H1 (cell line): ENCODE results near the gene ZSCAN1. TPM values are rescaled to one million over a fixed set of nuclear protein-coding genes. Genes with fewer than 3 reads are reported as not detected.

Source experiments
- CTCF ChIA-PET: fragments of 300-600 bp; sonication (Branson Sonifier 250); formaldehyde crosslinking; loops from one replicate; lab custom pipeline; 2021; ENCODE audit not compliant: partially characterized antibody; lab: Charles Lee
- POLR2A ChIA-PET: fragments of 300-600 bp; sonication (Branson Sonifier 250); formaldehyde crosslinking; loops from one replicate; lab custom pipeline; 2021; ENCODE audit warnings: inconsistent platforms; ENCODE audit not compliant: partially characterized antibody; lab: Charles Lee
- DNase-seq, 2 experiments: peaks; one replicate each; pipeline versions ENCODE4 v3.0.0 to v3.0.0-alpha.2; 2010 to 2022; ENCODE audit warnings: low spot score in 2 of 2, low read depth in 1 of 2, mixed read lengths in 1 of 2
- FAIRE-seq: peaks from 2 replicates; lab custom pipeline; 2011; peaks lifted over from hg19 to GRCh38; lab: Jason Lieb, UNC
- H2AFZ ChIP-seq: 2 replicates; pipeline ENCODE4 v1.8.1; 2012; ENCODE audit warnings: low read length, inconsistent platforms
- H2AK5ac ChIP-seq: 2 replicates; pipeline ENCODE4 v1.6.1; 2013; ENCODE audit warnings: low read depth, low read length
- H2BK120ac ChIP-seq: replicated peaks from 2 replicates; pipeline ENCODE3; 2013; ENCODE audit warnings: low read depth, low read length, inconsistent platforms
- H2BK12ac ChIP-seq: 2 replicates; pipeline ENCODE4 v1.6.1; 2013; ENCODE audit warnings: low read depth, low read length
- H2BK15ac ChIP-seq: 2 replicates; pipeline ENCODE4 v1.6.1; 2013; ENCODE audit warnings: low read length
- H2BK20ac ChIP-seq: 2 replicates; pipeline ENCODE4 v1.6.1; 2013; ENCODE audit warnings: low read length
- H2BK5ac ChIP-seq: 2 replicates; pipeline ENCODE4 v1.6.1; 2013; ENCODE audit warnings: low read depth, low read length
- H3K14ac ChIP-seq: 2 replicates; pipeline ENCODE4 v1.6.1; 2013; ENCODE audit warnings: inconsistent platforms; ENCODE audit not compliant: insufficient read length
- H3K18ac ChIP-seq: 2 replicates; pipeline ENCODE4 v1.6.1; 2013; ENCODE audit warnings: low read length; ENCODE audit errors: extremely low read depth
- H3K23ac ChIP-seq: 2 replicates; pipeline ENCODE4 v1.6.1; 2013; ENCODE audit warnings: inconsistent platforms; ENCODE audit not compliant: insufficient read length
- H3K23me2 ChIP-seq: 2 replicates; pipeline ENCODE4 v1.6.1; 2013; ENCODE audit warnings: low read depth, low read length
- H3K27ac ChIP-seq: 2 replicates; pipeline ENCODE4 v1.6.1; 2011; ENCODE audit warnings: low read depth, low read length, inconsistent platforms
- H3K27me3 ChIP-seq, 4 experiments: replicated peaks in 1 of 4; 1 replicate in 1 of 4; 2 replicates in 3 of 4; pipeline versions ENCODE4 v1.6.1 to v1.8.1; 2011 to 2013; ENCODE audit warnings: low read length in 3 of 4, mild to moderate bottlenecking in 3 of 4, inconsistent platforms in 2 of 4, mixed read lengths in 2 of 4, moderate library complexity in 1 of 4; ENCODE audit not compliant: control insufficient read depth in 3 of 4, insufficient read depth in 3 of 4; ENCODE audit errors: extremely low read depth in 1 of 4
- H3K36me3 ChIP-seq, 4 experiments: 2 replicates each; pipeline versions ENCODE4 v1.6.1 to v1.8.1; 2011 to 2013; ENCODE audit warnings: mild to moderate bottlenecking in 4 of 4, low read length in 3 of 4, moderate library complexity in 2 of 4, control low read depth in 1 of 4, inconsistent platforms in 1 of 4; ENCODE audit not compliant: insufficient read depth in 4 of 4, control insufficient read depth in 2 of 4
- H3K4ac ChIP-seq: replicated peaks from 2 replicates; pipeline ENCODE3; 2013; ENCODE audit warnings: low read length, low read depth, mixed read lengths, inconsistent platforms; ENCODE audit not compliant: insufficient read length
- H3K4me1 ChIP-seq, 4 experiments: replicated peaks in 1 of 4; 1 replicate in 1 of 4; 2 replicates in 3 of 4; pipeline versions ENCODE4 v1.6.1 to v1.8.1; 2011 to 2013; ENCODE audit warnings: low read length in 3 of 4, inconsistent platforms in 2 of 4, mixed read lengths in 1 of 4; ENCODE audit not compliant: insufficient read depth in 4 of 4, control insufficient read depth in 3 of 4
- H3K4me2 ChIP-seq, 2 experiments: 2 replicates each; pipeline versions ENCODE4 v1.6.1 to v1.8.1; 2011 to 2013; ENCODE audit warnings: low read depth in 2 of 2, low read length in 2 of 2, control low read depth in 1 of 2, inconsistent platforms in 1 of 2, mild to moderate bottlenecking in 1 of 2; ENCODE audit not compliant: insufficient read depth in 1 of 2
- H3K4me3 ChIP-seq, 4 experiments: fragments of 200-600, 300-600 bp in 1 of 4; sonication (generic), shearing (Covaris generic), sonication (Bioruptor Twin) in 1 of 4; 2 replicates each; pipeline versions ENCODE4 v1.5.1 to v1.8.1; 2011 to 2016; ENCODE audit warnings: low read length in 4 of 4, low read depth in 3 of 4, control low read depth in 2 of 4, inconsistent platforms in 2 of 4, mild to moderate bottlenecking in 2 of 4, mixed read lengths in 1 of 4, moderate library complexity in 1 of 4; ENCODE audit not compliant: insufficient read depth in 2 of 4; ENCODE audit errors: extremely low read depth in 1 of 4
- H3K56ac ChIP-seq: replicated peaks from 2 replicates; pipeline ENCODE3; 2013; ENCODE audit warnings: low read depth, mild to moderate bottlenecking, mixed read lengths, low read length, inconsistent platforms; ENCODE audit not compliant: insufficient read length
- H3K79me1 ChIP-seq: 2 replicates; pipeline ENCODE4 v1.6.1; 2013; ENCODE audit warnings: low read depth, low read length, control low read depth
- H3K79me2 ChIP-seq, 2 experiments: 2 replicates each; pipeline versions ENCODE4 v1.6.1 to v1.8.1; 2012 to 2013; ENCODE audit warnings: low read length in 2 of 2, mild to moderate bottlenecking in 2 of 2, inconsistent platforms in 1 of 2; ENCODE audit not compliant: insufficient read depth in 2 of 2, control insufficient read depth in 1 of 2
- H3K9ac ChIP-seq, 4 experiments: replicated peaks in 1 of 4; 1 replicate in 1 of 4; 2 replicates in 3 of 4; pipeline versions ENCODE4 v1.6.1 to v1.8.1; 2011 to 2013; ENCODE audit warnings: low read depth in 3 of 4, low read length in 3 of 4, control low read depth in 2 of 4, mild to moderate bottlenecking in 2 of 4, moderate library complexity in 2 of 4, inconsistent platforms in 1 of 4; ENCODE audit errors: extremely low read depth in 1 of 4
- H3K9me3 ChIP-seq, 2 experiments: 2 replicates each; pipeline versions ENCODE4 v1.6.1 to v1.8.1; 2012 to 2013; ENCODE audit warnings: mild to moderate bottlenecking in 2 of 2, moderate library complexity in 2 of 2, control low read depth in 1 of 2, inconsistent platforms in 1 of 2, low read depth in 1 of 2, low read length in 1 of 2, mixed read lengths in 1 of 2; ENCODE audit not compliant: insufficient read depth in 2 of 2
- H4K20me1 ChIP-seq, 2 experiments: replicated peaks in 1 of 2; 2 replicates each; pipeline versions ENCODE3 to v1.8.1; 2011 to 2013; ENCODE audit warnings: inconsistent platforms in 2 of 2, low read length in 2 of 2, mild to moderate bottlenecking in 1 of 2; ENCODE audit not compliant: insufficient read depth in 2 of 2, control insufficient read depth in 1 of 2
- H4K5ac ChIP-seq: 2 replicates; pipeline ENCODE4 v1.6.1; 2013; ENCODE audit warnings: low read length, low read depth, mixed read lengths, inconsistent platforms; ENCODE audit not compliant: insufficient read length
- H4K8ac ChIP-seq: 2 replicates; pipeline ENCODE4 v1.8.0; 2013; ENCODE audit warnings: mild to moderate bottlenecking, moderate library complexity, low read length, inconsistent platforms; ENCODE audit not compliant: insufficient read depth; ENCODE audit errors: extremely low read depth
- H4K91ac ChIP-seq: replicated peaks from 2 replicates; pipeline ENCODE3; 2013; ENCODE audit warnings: low read length, mixed read lengths, inconsistent platforms; ENCODE audit not compliant: insufficient read length
- CEBPB ChIP-seq: IDR thresholded peaks from 2 replicates; pipeline ENCODE4 v1.6.1; 2012; ENCODE audit warnings: low read depth, low read length
- EGR1 ChIP-seq: IDR thresholded peaks from 2 replicates; pipeline ENCODE4 v1.6.1; 2011; ENCODE audit warnings: low read depth, low read length, borderline replicate concordance
- HDAC2 ChIP-seq, 2 experiments: fragments of 300-600 bp in 1 of 2; sonication (generic) in 1 of 2; IDR thresholded peaks; 2 replicates each; pipeline ENCODE4 v1.6.1; 2011 to 2012; ENCODE audit warnings: low read depth in 2 of 2, low read length in 2 of 2, mild to moderate bottlenecking in 2 of 2, moderate library complexity in 2 of 2, borderline replicate concordance in 1 of 2, inconsistent platforms in 1 of 2
- JUND ChIP-seq: IDR thresholded peaks from 2 replicates; pipeline ENCODE4 v1.6.1; 2011; ENCODE audit warnings: mild to moderate bottlenecking, improper control_type of control experiment, low read length
- KDM1A ChIP-seq: fragments of 200-600, 300-600 bp; sonication (generic); IDR thresholded peaks from 2 replicates; pipeline ENCODE4 v1.7.1; 2016; ENCODE audit warnings: mild to moderate bottlenecking, low read length, borderline replicate concordance
- KDM5A ChIP-seq: fragments of 200-600 bp; IDR thresholded peaks from 2 replicates; pipeline ENCODE4 v1.7.1; 2012; ENCODE audit warnings: mild to moderate bottlenecking, low read length, inconsistent platforms, mixed read lengths
- POLR2AphosphoS5 ChIP-seq: IDR thresholded peaks from 2 replicates; pipeline ENCODE4 v1.6.1; 2011; ENCODE audit warnings: low read depth, low read length
- POU5F1 ChIP-seq: IDR thresholded peaks from 2 replicates; pipeline ENCODE4 v1.6.1; 2011; ENCODE audit warnings: low read depth, mild to moderate bottlenecking, low read length, moderate library complexity
- RNF2 ChIP-seq: fragments of 200-900, 300-1000 bp; sonication (generic); IDR thresholded peaks from 2 replicates; pipeline ENCODE4 v1.7.1; 2016; ENCODE audit warnings: borderline replicate concordance, low read depth, mild to moderate bottlenecking, antibody characterized with exemption, low read length; ENCODE audit not compliant: poor library complexity, severe bottlenecking; ENCODE audit errors: missing control alignments
- RXRA ChIP-seq: IDR thresholded peaks from 2 replicates; pipeline ENCODE4 v1.6.1; 2011; ENCODE audit warnings: low read depth, mild to moderate bottlenecking, low read length, moderate library complexity; ENCODE audit not compliant: insufficient read depth
- SP1 ChIP-seq: IDR thresholded peaks from 2 replicates; pipeline ENCODE4 v1.6.1; 2011; ENCODE audit warnings: low read depth, low read length
- TAF1 ChIP-seq: IDR thresholded peaks from 2 replicates; pipeline ENCODE4 v1.6.1; 2011; ENCODE audit warnings: mild to moderate bottlenecking, low read depth, low read length
- TBP ChIP-seq: IDR thresholded peaks from 2 replicates; pipeline ENCODE4 v1.6.1; 2011; ENCODE audit warnings: low read depth, low read length, improper control_type of control experiment
- YY1 ChIP-seq: IDR thresholded peaks from 2 replicates; pipeline ENCODE4 v1.6.1; 2011; ENCODE audit warnings: low read depth, mild to moderate bottlenecking, low read length
- ZNF274 ChIP-seq: IDR thresholded peaks from 2 replicates; pipeline ENCODE4 v1.7.0; 2012; ENCODE audit warnings: low read length, borderline replicate concordance; ENCODE audit errors: extremely low read depth
- WGBS, 2 experiments: shearing (Covaris generic) in 1 of 2; methylation state at CpG; one replicate each; pipeline versions ENCODE4 v1.1.6 to v1.1.7; 2013 to 2015; ENCODE audit warnings: low lambda C conversion rate in 2 of 2, mixed read lengths in 2 of 2, inconsistent platforms in 1 of 2, low coverage in 1 of 2, missing lambda C conversion rate in 1 of 2; ENCODE audit not compliant: insufficient replicate concordance in 2 of 2, insufficient coverage in 1 of 2, insufficient read length in 1 of 2; ENCODE audit errors: extremely low coverage in 1 of 2, missing lambda C conversion rate in 1 of 2; 5-methylcytosine and 5-hydroxymethylcytosine counted together
- polyA plus RNA-seq, 7 experiments: library from polyadenylated mRNA; depleted of rRNA in 3 of 7; stranded (reverse) in 5 of 7; unstranded in 2 of 7; fragments of >200 nt in 5 of 7; fragments of 200-250 nt in 2 of 7; gene quantifications; 1 replicate in 5 of 7; 2 replicates in 1 of 7; 4 replicates in 1 of 7; pipeline versions ENCODE4 v1.2.1 to v1.2.3, GENCODE V29; 2011 to 2013; ENCODE audit warnings: missing spikeins in 2 of 7, mixed read lengths in 2 of 7
- total RNA-seq: library from RNA; stranded (reverse); fragmentation: NEBNext Ultra II Directional; extraction: Animal tissue kit (Norgen Biotek cat#: 25700); gene quantifications from 2 replicates; pipeline ENCODE4 v1.2.1, GENCODE V29; 2021

The ZSCAN1 gene
- total and polyA plus RNA-seq, 2 of the 8 experiments (the other 6 are each of a cell fraction or from before 2014, with no cell fraction given): 1.2 to 4.3 TPM

DNA sequence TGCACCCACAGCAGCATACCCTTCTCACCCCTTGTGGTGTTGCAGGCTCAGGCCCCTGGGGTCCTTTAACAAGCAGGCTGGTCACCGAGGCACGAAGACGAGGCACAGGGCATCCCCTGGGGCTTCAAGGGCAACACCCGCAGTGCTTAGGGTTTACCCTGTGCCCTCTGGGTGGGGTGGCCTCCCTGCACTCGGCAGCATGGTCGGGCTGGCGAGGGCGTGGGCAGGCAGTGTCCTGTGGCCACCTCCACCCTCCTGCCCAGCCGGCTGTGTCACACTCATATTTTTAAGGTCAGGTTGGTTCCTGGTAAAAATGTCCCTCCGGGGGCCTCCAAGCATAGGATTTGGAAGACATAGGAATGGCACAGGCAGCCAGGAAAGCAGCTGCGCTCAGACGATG lies 13.8 kb downstream of the ZSCAN1 start:
- POLR2A ChIA-PET: interaction anchor here (1.2 to 6.2 kb wide), 2 partner anchors 11 to 48 kb away, joined by 3 to 45 read pairs; partner anchors contain the start of gene ZNF135
- H3K9me3 ChIP-seq: peaks cover 39 to 77% of the 10 kb centered on the region in 2 experiments
- no peak for DNase-seq

More for the DNA sequence above, 13.8 kb downstream of the ZSCAN1 start:
- TF ChIP-seq JUND: no peak
- TF ChIP-seq YY1: no peak
- TF ChIP-seq TAF1: no peak
- TF ChIP-seq CEBPB: no peak
- no peak for TF ChIP-seq KDM1A
- TF ChIP-seq RNF2: no peak
- TF ChIP-seq TBP: no peak
- TF ChIP-seq POU5F1: no peak
- no peak for TF ChIP-seq KDM5A
- no peak for TF ChIP-seq ZNF274
- no peak for TF ChIP-seq SP1
- TF ChIP-seq EGR1: no peak
- TF ChIP-seq RXRA: no peak
- no peak for TF ChIP-seq POLR2AphosphoS5
- no peak for TF ChIP-seq HDAC2 (IDR thresholded peaks at IDR 0.05; ENCODE audit: borderline replicate concordance in 1 of 2, low read depth in 2 of 2, low read length in 2 of 2)
- Histone ChIP-seq H3K23ac (no peak overlapping the region), H3K4ac (no peak overlapping the region), H3K79me1 (no peaks in the 10 kb centered on the region), H3K4me3 (no peak overlapping the region), H2AK5ac (no peak overlapping the region), H3K4me2 (no peak overlapping the region), H3K4me1 (peaks cover 0 to 1% (median 0%) of the 10 kb centered on the region in 4 experiments; a peak in 2 of 7 replicates), H3K79me2 (no peaks in the 10 kb centered on the region), H4K5ac (no peak overlapping the region), H2BK20ac (no peak overlapping the region), H3K56ac (no peak overlapping the region), H4K8ac (no peak overlapping the region), H3K14ac (no peak overlapping the region), H4K91ac (no peak overlapping the region), H3K18ac (no peak overlapping the region), H2AFZ (no peak overlapping the region), H2BK120ac (no peak overlapping the region), H3K9ac (no peak overlapping the region), H2BK5ac (no peak overlapping the region), H3K27me3 (peaks cover 0 to 2% (median under 1%) of the 10 kb centered on the region in 4 experiments; a peak in 4 of 7 replicates), H2BK12ac (no peak overlapping the region), H3K23me2 (no peaks in the 10 kb centered on the region; the same call in 1 of the 2 replicates), H3K36me3 (no peaks in the 10 kb centered on the region), H4K20me1 (no peaks in the 10 kb centered on the region), H3K27ac (no peak overlapping the region), H2BK15ac (no peak overlapping the region)
- FAIRE-seq: no peak
- CTCF ChIA-PET: interaction anchor here (1.0 to 6.7 kb wide), 4 partner anchors 9 to 43 kb away, joined by 3 to 113 read pairs (median 23); partner anchors contain the start of gene ZNF135
- 84% methylated on average over 8 of the region's 12 CpGs; no CpG with 5 or more reads in 1 of the 2 experiments for WGBS, 2 experiments
